Measurements from ENCODE around the gene ACIN1. TPM values are rescaled to one million over a fixed set of nuclear protein-coding genes. Genes with fewer than 3 reads are reported as not detected.

ACIN1 gene
- total RNA-seq, 1 experiment from 2014 or later = 333 TPM

DNA sequence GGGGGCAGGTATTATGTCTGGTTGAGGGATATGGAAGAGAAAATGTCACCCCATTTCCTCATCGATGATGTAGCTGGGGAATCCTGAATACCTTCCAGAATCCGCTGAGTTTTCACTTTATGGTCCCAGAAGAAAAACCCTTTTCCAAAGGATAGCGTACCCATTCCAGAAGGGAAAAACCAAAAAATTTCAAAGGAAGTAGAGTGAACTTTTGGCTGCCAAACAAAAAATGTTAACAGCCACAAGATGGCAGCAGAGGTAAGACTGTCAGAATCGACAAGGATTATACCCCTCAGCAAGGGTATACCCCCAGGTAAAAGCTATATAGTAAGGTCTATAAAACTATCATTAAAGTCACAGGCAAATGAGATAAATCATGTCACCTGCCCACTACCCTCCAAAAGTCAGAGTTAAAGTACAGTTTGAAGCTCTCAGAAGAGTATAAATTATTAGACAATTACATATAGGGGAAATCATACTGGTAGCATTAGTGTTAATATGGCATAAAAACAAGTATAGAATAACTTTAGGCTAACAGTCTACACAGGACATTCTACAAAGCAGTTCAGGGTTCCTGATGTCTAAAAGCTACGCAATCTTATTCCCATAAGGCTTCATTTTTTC is 18.0 kb downstream of the ACIN1 start:
- Histone ChIP-seq H4K20me1 (ENCODE audit: control insufficient read depth, insufficient read depth, insufficient read length) (no peaks in the 10 kb centered on the region), H2BK12ac (ENCODE audit: insufficient read length, low read depth, low read length) (no peak overlapping the region), H4K5ac (ENCODE audit: insufficient read length, low read depth, low read length) (no peak overlapping the region), H3K4ac (ENCODE audit: low read depth, low read length) (no peak overlapping the region), H4K91ac (ENCODE audit: insufficient read length, low read depth, low read length) (no peak overlapping the region), H3K4me1 (ENCODE audit: insufficient read depth, low read length) (no peaks in the 10 kb centered on the region), H3K27ac (ENCODE audit: insufficient read length, low read depth, low read length) (no peak overlapping the region), H2BK15ac (ENCODE audit: low read depth, low read length) (no peak overlapping the region), H3K23me2 (ENCODE audit: insufficient read length, low read depth, low read length, poor library complexity, severe bottlenecking) (no peaks in the 10 kb centered on the region), H2BK20ac (ENCODE audit: low read depth, low read length, poor library complexity, severe bottlenecking) (no peak overlapping the region), H2AFZ (ENCODE audit: low read length) (no peak overlapping the region), H3K79me2 (ENCODE audit: insufficient read depth, low read length) (no peaks in the 10 kb centered on the region), H2AK5ac (ENCODE audit: insufficient read length, low read length) (no peak overlapping the region), H3T11ph (ENCODE audit: low read length) (no peak overlapping the region), H3K4me2 (ENCODE audit: insufficient read depth, insufficient read length, low read length) (no peak overlapping the region), H3K9me3 (ENCODE audit: control insufficient read depth, low read depth, low read length) (no peaks in the 10 kb centered on the region), H2BK120ac (ENCODE audit: low read depth, low read length, poor library complexity, severe bottlenecking) (no peak overlapping the region), H2BK5ac (ENCODE audit: insufficient read length, low read length) (no peak overlapping the region), H3K23ac (ENCODE audit: insufficient read length, low read depth, low read length) (no peak overlapping the region), H3K56ac (ENCODE audit: insufficient read length, low read depth, low read length) (no peak overlapping the region), H3K27me3 (ENCODE audit: insufficient read depth, low read length) (no peaks in the 10 kb centered on the region), H3K14ac (ENCODE audit: insufficient read depth, low read length) (no peak overlapping the region), H4K8ac (replicated peaks; ENCODE audit: insufficient read length, low read depth, low read length) (no peak overlapping the region), H3K9ac (ENCODE audit: extremely low read depth, insufficient read length, low read length) (no peak overlapping the region), H3K79me1 (ENCODE audit: insufficient read depth, low read depth, low read length, poor library complexity, severe bottlenecking) (no peaks in the 10 kb centered on the region), H3K18ac (ENCODE audit: insufficient read length, low read depth, low read length) (no peak overlapping the region)
- no peaks in the 10 kb centered on the region for H3K27me3 Mint-ChIP-seq (ENCODE audit: low read depth)
- DNase-seq = no peak
- H3K4me1 Mint-ChIP-seq = peaks cover 12 to 13% of the 10 kb centered on the region in 2 experiments
- TF ChIP-seq, protein P1, sequence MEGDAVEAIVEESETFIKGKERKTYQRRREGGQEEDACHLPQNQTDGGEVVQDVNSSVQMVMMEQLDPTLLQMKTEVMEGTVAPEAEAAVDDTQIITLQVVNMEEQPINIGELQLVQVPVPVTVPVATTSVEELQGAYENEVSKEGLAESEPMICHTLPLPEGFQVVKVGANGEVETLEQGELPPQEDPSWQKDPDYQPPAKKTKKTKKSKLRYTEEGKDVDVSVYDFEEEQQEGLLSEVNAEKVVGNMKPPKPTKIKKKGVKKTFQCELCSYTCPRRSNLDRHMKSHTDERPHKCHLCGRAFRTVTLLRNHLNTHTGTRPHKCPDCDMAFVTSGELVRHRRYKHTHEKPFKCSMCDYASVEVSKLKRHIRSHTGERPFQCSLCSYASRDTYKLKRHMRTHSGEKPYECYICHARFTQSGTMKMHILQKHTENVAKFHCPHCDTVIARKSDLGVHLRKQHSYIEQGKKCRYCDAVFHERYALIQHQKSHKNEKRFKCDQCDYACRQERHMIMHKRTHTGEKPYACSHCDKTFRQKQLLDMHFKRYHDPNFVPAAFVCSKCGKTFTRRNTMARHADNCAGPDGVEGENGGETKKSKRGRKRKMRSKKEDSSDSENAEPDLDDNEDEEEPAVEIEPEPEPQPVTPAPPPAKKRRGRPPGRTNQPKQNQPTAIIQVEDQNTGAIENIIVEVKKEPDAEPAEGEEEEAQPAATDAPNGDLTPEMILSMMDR (conservative IDR thresholded peaks at IDR 0.05) = peak; percentile 77
- no peak overlapping the region for H3K4me3 Mint-ChIP-seq
- H3K27ac Mint-ChIP-seq = no peak overlapping the region
- no peaks in the 10 kb centered on the region; a peak in 1 of 5 replicates for H3K9me3 Mint-ChIP-seq
- H3K36me3 Mint-ChIP-seq (ENCODE audit: insufficient read depth in 1 of 3, low read depth in 3 of 3) = peaks cover 51 to 92% (median 87%) of the 10 kb centered on the region in 3 experiments; a peak in 6 of 7 replicates
- WGBS (ENCODE audit: extremely low coverage, insufficient read length, low lambda C conversion rate) = no CpG with 5 or more reads among the region's 5 CpGs
